Glutamatergic neuron (in vitro differentiated cells): ENCODE measurements around the gene CP. TPM values are rescaled to one million over a fixed set of nuclear protein-coding genes. Genes with fewer than 3 reads are reported as not detected.

Experiments used
- DNase-seq: peaks from one replicate; pipeline ENCODE4 v3.0.0; 2022
- H3K27ac Mint-ChIP-seq: one replicate; pipeline ENCODE4 v1.8.0; 2020; ENCODE audit warnings: mild to moderate bottlenecking, mixed read lengths, inconsistent platforms; ENCODE audit not compliant: unreplicated experiment
- H3K27me3 Mint-ChIP-seq: one replicate; pipeline ENCODE4 v1.8.0; 2020; ENCODE audit warnings: mild to moderate bottlenecking, moderate library complexity, mixed read lengths, inconsistent platforms; ENCODE audit not compliant: unreplicated experiment
- H3K36me3 Mint-ChIP-seq: one replicate; pipeline ENCODE4 v1.8.0; 2020; ENCODE audit warnings: mild to moderate bottlenecking, mixed read lengths, inconsistent platforms; ENCODE audit not compliant: unreplicated experiment
- H3K4me1 Mint-ChIP-seq: one replicate; pipeline ENCODE4 v1.8.0; 2020; ENCODE audit warnings: mild to moderate bottlenecking, low read depth, mixed read lengths, inconsistent platforms; ENCODE audit not compliant: unreplicated experiment
- H3K4me3 Mint-ChIP-seq: one replicate; pipeline ENCODE4 v1.8.0; 2020; ENCODE audit warnings: mild to moderate bottlenecking, mixed read lengths, inconsistent platforms; ENCODE audit not compliant: unreplicated experiment
- H3K9me3 Mint-ChIP-seq: one replicate; pipeline ENCODE4 v1.8.0; 2020; ENCODE audit warnings: mild to moderate bottlenecking, moderate library complexity, mixed read lengths, inconsistent platforms; ENCODE audit not compliant: unreplicated experiment
- CTCF ChIP-seq: fragments of 200-600 bp; sonication (generic); IDR thresholded peaks from one replicate; pipeline ENCODE4 v1.5.0; 2021; ENCODE audit not compliant: partially characterized antibody, unreplicated experiment
- total RNA-seq: library from RNA; stranded (reverse); fragmentation: NEBNext Ultra II Directional; extraction: Animal tissue kit (Norgen Biotek cat#: 25700); gene quantifications from one replicate; pipeline ENCODE4 v1.2.1, GENCODE V29; 2021; ENCODE audit not compliant: unreplicated experiment

CP gene
- total RNA-seq, 1 donor from 2014 or later, result not detected

DNA sequence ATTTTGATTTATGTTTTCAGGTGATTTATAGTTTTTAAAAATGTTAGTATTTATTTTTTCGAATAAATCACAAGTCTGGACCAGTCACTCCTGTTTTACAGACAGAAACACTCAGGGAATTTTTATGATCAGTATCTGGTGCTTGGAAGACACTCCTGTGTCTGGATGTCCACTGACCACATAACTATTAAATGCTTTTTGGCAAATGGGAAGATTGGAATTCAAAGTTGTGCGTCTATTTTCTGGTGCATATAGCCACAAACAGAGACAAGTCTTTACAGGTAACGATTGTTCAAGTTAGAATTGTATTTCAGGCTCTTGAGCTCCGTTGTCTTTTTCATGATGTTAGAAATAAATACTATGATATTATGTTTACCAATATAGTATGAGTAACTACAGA lies 12.2 kb downstream of the CP start:
- Mint-ChIP-seq H3K4me1 (peaks cover 5% of the 10 kb centered on the region), H3K9me3 (no peaks in the 10 kb centered on the region), H3K27me3 (no peaks in the 10 kb centered on the region), H3K4me3 (no peak overlapping the region), H3K36me3 (no peaks in the 10 kb centered on the region), H3K27ac (no peak overlapping the region)
- no peak for TF ChIP-seq CTCF
- DNase-seq, result no peak

DNA sequence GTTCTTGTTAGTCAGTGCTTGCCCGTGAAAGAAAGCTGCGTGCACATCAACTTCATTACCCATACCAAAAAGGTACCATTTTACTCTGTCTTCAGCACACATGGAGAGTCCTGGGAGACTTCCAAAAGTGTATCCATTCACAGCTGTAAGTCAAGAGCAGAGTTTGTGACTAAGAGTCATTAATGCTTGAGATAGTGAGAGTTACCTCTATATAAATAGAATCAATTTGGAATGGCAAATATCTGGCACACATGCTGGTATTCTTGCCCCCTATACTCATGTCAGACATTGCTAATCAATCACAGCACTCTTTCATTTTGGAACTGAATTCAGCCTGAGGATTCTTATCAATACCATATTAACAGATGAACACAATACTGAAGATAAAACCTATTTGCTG lies 14.2 kb downstream of the CP start:
- Mint-ChIP-seq H3K27ac (no peak overlapping the region), H3K27me3 (no peaks in the 10 kb centered on the region), H3K4me1 (peaks cover 5% of the 10 kb centered on the region), H3K4me3 (no peak overlapping the region), H3K9me3 (no peaks in the 10 kb centered on the region), H3K36me3 (no peaks in the 10 kb centered on the region)
- TF ChIP-seq CTCF, result no peak
- no peak for DNase-seq

GRCh38 chr3:149204390-149204991 lies 17.1 kb downstream of the CP start:
- H3K4me3 Mint-ChIP-seq, result no peak overlapping the region
- H3K27me3 Mint-ChIP-seq, result no peaks in the 10 kb centered on the region
- no peak for DNase-seq
- H3K27ac Mint-ChIP-seq, result no peak overlapping the region
- H3K36me3 Mint-ChIP-seq, result no peaks in the 10 kb centered on the region
- no peak for TF ChIP-seq CTCF
- H3K9me3 Mint-ChIP-seq, result no peaks in the 10 kb centered on the region
- H3K4me1 Mint-ChIP-seq, result peaks cover 5% of the 10 kb centered on the region

- H3K9me3 Mint-ChIP-seq, result no peaks in the 10 kb centered on the region
Observed at GRCh38 chr3:149203758-149204157, 17.9 kb downstream of the CP start.

DNA sequence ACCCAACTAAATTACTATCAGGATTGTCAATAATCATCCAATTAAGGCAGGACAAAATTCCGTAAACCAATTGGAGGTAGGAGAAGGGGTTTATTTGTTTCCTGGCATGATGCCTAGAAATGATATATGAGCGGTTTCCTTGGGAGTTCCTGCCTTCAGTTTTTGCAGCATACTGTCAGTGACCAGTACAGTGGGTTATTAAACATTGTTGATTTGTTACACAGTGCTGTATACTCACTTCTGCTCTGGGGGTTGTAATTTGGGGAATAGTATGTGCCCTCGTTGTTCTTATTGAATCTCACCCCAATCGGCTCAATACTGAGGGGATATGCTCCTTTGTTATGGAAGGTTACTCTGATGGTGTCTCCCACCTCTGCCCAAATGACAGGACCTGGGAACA lies 22.2 kb downstream of the CP start:
- no peaks in the 10 kb centered on the region for H3K27me3 Mint-ChIP-seq
- H3K4me3 Mint-ChIP-seq, result no peak overlapping the region
- no peaks in the 10 kb centered on the region for H3K36me3 Mint-ChIP-seq
- no peak for DNase-seq
- no peak overlapping the region for H3K27ac Mint-ChIP-seq
- peaks cover 1% of the 10 kb centered on the region for H3K9me3 Mint-ChIP-seq
- H3K4me1 Mint-ChIP-seq, result peaks cover 17% of the 10 kb centered on the region
- TF ChIP-seq CTCF, result no peak

More at GRCh38 chr3:149203758-149204157, 17.9 kb downstream of the CP start:
- DNase-seq, result no peak
- no peaks in the 10 kb centered on the region for H3K27me3 Mint-ChIP-seq
- no peaks in the 10 kb centered on the region for H3K36me3 Mint-ChIP-seq
- H3K4me3 Mint-ChIP-seq, result no peak overlapping the region
- H3K27ac Mint-ChIP-seq, result no peak overlapping the region
- peaks cover 5% of the 10 kb centered on the region for H3K4me1 Mint-ChIP-seq
- no peak for TF ChIP-seq CTCF
